ENCODE measurements around the gene NEURL1B.

- TF ChIP-seq POLR2A (IDR thresholded peaks at IDR 0.05; ENCODE audit: low read depth, low read length) (no peak), TAF1 (IDR thresholded peaks at IDR 0.05; ENCODE audit: borderline replicate concordance, low read depth, low read length) (no peak)
Observed at GRCh38 chr5:172612771-172613170, 28.3 kb upstream of the NEURL1B start.

Measured in GM12892 (cell line).